ENCODE measurements around the gene MUTYH.

DNA sequence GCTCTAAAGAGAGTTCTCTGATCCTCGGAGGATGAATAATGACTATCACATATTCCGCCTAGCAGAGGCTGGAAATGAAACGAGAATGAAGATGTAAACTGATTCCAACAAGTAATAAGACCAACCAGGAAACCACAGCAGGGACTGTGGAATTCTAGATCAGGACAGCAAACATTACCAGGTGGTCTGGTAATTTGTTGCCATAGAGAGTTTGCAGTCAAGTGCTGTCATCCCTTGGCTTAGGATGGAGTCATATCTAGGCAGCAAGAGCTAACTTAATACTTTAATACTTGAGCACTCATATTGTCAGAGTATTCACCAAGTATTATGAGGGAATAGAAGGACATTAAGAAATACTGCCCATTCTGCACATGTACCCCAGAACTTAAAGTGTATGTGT is 45.1 kb upstream of the MUTYH start:
- TF ChIP-seq GATA2 (IDR thresholded peaks at IDR 0.05; ENCODE audit: low read depth, low read length) (no peak), GATA3 (IDR thresholded peaks at IDR 0.05; ENCODE audit: low read depth, low read length) (no peak)

Data from SH-SY5Y (cell line).